Cerebellar cortex (tissue), 1 donor: ENCODE data around the gene CAPNS2.
"Not testable (repeated sequence)": the region's sequence is repeated elsewhere in the genome, so short reads cannot be mapped to it uniquely, and the experiment has no call there.

ENCODE experiments used
- DNase-seq: peaks from one replicate; pipeline ENCODE4 v3.0.0-alpha.2; 2015; ENCODE audit warnings: low spot score

Gene CAPNS2

GRCh38 chr16:55568207-55568606 lies 1.7 kb downstream of the CAPNS2 start:
- no peak for DNase-seq

GRCh38 chr16:55569025-55569424 lies 2.5 kb downstream of the CAPNS2 start:
- DNase-seq, result no peak

- no peak for DNase-seq
These were observed 3.7 kb downstream of the CAPNS2 start for GRCh38 chr16:55570159-55570558.

GRCh38 chr16:55571191-55571897 lies 4.9 kb downstream of the CAPNS2 start:
- DNase-seq, result no peak

DNA sequence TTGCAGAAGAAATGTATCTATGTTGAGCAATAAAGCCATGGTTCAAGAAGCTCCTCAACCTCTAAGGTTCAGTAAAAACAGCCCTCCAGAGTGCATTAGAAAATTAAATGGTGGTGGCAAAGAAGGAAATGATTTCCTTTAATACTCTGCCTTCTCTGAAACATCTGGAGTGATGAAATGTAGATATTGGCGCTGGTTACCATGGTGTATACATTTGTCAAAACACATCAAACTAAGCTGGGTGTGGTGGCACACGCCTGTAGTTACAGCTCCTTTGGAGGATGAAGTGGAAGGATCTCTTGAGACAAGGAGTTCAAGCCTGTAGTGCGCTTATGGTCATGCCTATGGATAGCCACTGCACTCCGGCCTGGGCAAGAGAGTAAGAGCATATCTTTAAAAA lies 6.0 kb downstream of the CAPNS2 start:
- no peak for DNase-seq

DNA sequence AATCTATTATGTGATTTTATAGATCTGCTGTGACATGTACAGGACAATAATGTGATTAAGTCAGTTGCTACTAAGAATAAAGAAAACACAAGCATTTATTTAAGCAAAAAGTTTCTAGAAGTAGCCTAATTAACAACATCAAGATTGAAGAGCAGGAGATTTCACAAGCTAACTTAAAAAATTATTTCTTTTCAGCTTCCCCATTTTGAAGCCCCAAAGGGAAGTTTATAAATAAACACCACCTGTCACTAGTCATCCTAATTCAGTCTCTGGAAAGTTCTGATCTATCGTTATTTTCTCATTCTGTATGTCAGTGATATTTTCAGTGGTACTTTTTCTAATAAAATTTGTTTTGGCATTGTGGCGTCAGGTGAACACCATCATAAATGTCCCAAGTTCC lies 8.3 kb downstream of the CAPNS2 start:
- DNase-seq, result no peak

DNA sequence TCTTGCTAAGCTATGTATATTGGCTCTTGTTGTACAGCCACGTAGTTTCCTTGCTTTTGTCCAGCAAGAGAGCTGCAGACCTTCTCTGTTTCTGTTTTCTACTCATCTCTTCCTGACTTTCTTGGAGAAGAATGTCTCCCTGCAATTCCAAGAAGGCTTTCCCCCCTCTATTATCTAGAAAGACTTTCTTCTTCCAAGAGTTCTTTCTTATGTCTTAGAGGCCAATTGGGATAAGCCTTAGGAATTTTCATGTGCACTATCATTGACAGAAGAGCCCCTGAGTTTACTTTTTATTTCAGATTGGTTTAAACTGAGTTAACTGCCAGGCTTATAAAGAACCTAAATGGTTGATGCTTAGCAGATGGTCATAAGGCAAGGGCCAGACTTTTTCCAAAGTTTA lies 9.0 kb downstream of the CAPNS2 start:
- no peak for DNase-seq

- DNase-seq, result no peak
These were observed 9.9 kb downstream of the CAPNS2 start for GRCh38 chr16:55576384-55576783.

- DNase-seq, result no peak
These were observed 11.4 kb downstream of the CAPNS2 start for GRCh38 chr16:55577887-55578286.

- no peak for DNase-seq
These were observed 19.1 kb downstream of the CAPNS2 start for GRCh38 chr16:55585631-55586030.

GRCh38 chr16:55588799-55589198 lies 22.3 kb downstream of the CAPNS2 start:
- DNase-seq, result no peak

GRCh38 chr16:55592306-55592705 lies 25.8 kb downstream of the CAPNS2 start:
- DNase-seq, result no peak

DNA sequence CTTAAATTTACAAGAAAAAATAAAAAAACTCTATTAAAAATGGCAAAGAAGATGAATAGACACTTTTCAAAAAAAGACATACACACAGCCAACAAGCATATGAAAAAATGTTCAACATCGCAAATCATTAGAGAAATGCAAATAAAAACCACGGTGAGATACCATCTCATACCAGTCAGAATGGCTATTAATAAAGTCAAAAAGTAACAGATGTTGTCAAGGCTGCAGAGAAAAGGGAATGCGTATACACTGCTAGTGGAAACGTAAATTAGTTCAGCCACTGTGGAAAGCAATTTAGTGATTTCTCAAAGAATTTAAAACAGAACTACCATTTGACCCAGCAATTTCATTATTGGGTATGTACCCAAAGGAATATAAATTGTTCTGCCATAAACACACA lies 31.4 kb downstream of the CAPNS2 start:
- DNase-seq, result no peak

GRCh38 chr16:55605754-55606336 lies 39.4 kb downstream of the CAPNS2 start:
- no peak for DNase-seq

GRCh38 chr16:55613613-55614335 lies 47.3 kb downstream of the CAPNS2 start:
- no peak for DNase-seq

GRCh38 chr16:55615071-55615470 lies 48.6 kb downstream of the CAPNS2 start:
- DNase-seq, result no peak

DNA sequence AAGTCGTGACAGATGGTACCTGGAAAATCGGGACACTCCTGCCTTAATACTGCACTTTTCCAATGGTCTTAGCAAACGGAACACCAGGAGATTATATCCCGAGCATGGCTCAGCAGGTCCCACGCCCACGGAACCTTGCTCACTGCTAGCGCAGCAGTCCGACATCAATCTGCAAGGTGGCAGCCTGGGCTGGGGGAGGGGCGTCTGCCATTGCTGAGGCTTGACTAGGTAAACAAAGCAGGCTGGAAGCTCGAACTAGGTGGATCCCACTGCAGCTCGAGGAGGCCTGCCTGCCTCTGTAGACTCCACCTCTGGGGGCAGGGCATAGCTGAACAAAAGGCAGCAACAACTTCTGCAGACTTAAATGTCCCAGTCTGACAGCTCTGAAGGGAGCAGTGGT lies 49.2 kb downstream of the CAPNS2 start:
- DNase-seq, result not testable (repeated sequence)
